DOHH2 (cell line): ENCODE results near the gene NUP93.
"Not testable (repeated sequence)": the region's sequence is repeated elsewhere in the genome, so short reads cannot be mapped to it uniquely, and the experiment has no call there.

Experiments
- EZH2phosphoT487 ChIP-seq: fragments of 200-600 bp; sonication (generic); IDR thresholded peaks from 2 replicates; pipeline ENCODE4 v1.6.1; 2017; ENCODE audit warnings: borderline replicate concordance, mild to moderate bottlenecking, antibody characterized with exemption, low read length, moderate library complexity, mixed read lengths
- TF ChIP-seq, protein P1 (sequence below): fragments of 200-600 bp; sonication (generic); IDR thresholded peaks from one replicate; pipeline ENCODE4 v1.5.1; 2014; ENCODE audit warnings: antibody characterized with exemption, mild to moderate bottlenecking, low read depth, low read length; ENCODE audit not compliant: poor library complexity, severe bottlenecking

DNA sequence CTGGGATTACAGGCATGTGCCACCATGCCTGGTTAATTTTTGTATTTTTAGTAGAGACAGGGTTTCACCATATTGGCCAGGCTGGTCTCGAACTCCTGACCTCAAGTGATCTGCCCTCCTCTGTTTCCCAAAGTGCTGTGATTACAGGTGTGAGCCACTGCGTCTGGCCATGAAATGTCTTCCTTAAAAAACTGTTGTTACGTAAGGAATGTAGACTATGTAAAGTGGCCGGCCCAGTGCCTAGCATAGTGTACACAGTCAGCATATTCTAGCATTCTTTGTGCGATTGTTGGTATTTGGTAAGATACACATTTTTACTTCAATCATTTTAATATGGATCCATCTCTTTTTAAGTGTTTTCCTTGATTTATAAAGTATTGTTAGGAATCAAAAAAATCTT lies 81.7 kb downstream of the NUP93 start:
- TF ChIP-seq, protein P1, sequence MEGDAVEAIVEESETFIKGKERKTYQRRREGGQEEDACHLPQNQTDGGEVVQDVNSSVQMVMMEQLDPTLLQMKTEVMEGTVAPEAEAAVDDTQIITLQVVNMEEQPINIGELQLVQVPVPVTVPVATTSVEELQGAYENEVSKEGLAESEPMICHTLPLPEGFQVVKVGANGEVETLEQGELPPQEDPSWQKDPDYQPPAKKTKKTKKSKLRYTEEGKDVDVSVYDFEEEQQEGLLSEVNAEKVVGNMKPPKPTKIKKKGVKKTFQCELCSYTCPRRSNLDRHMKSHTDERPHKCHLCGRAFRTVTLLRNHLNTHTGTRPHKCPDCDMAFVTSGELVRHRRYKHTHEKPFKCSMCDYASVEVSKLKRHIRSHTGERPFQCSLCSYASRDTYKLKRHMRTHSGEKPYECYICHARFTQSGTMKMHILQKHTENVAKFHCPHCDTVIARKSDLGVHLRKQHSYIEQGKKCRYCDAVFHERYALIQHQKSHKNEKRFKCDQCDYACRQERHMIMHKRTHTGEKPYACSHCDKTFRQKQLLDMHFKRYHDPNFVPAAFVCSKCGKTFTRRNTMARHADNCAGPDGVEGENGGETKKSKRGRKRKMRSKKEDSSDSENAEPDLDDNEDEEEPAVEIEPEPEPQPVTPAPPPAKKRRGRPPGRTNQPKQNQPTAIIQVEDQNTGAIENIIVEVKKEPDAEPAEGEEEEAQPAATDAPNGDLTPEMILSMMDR: not testable (repeated sequence)
- TF ChIP-seq EZH2phosphoT487: not testable (repeated sequence)
